GM23248 (cell line): ENCODE results near the gene LSR. TPM values are rescaled to one million over a fixed set of nuclear protein-coding genes. Genes with fewer than 3 reads are reported as not detected.
"Not testable (repeated sequence)": the region's sequence is repeated elsewhere in the genome, so short reads cannot be mapped to it uniquely, and the experiment has no call there.

Experiments
- DNase-seq: peaks from one replicate; pipeline ENCODE4 v3.0.0-alpha.2; 2015
- H2AFZ ChIP-seq: fragments of 200-600 bp; sonication (generic); 2 replicates; pipeline ENCODE4 v1.6.1; 2016; ENCODE audit warnings: antibody characterized with exemption
- H3F3A ChIP-seq: fragments of 200-600 bp; sonication (generic); 2 replicates; pipeline ENCODE4 v1.6.1; 2016; ENCODE audit warnings: mild to moderate bottlenecking, antibody characterized with exemption, mixed run types; ENCODE audit not compliant: insufficient read depth
- H3K27ac ChIP-seq: fragments of 200-600 bp; sonication (generic); 2 replicates; pipeline ENCODE4 v1.5.1; 2016; ENCODE audit warnings: mild to moderate bottlenecking
- H3K27me3 ChIP-seq: fragments of 200-600 bp; sonication (generic); replicated peaks from 2 replicates; pipeline ENCODE4 v1.6.1; 2016; ENCODE audit warnings: mild to moderate bottlenecking; ENCODE audit not compliant: insufficient read depth
- H3K36me3 ChIP-seq: fragments of 200-600 bp; sonication (generic); 2 replicates; pipeline ENCODE4 v1.6.1; 2016; ENCODE audit warnings: low read depth, mild to moderate bottlenecking
- H3K4me1 ChIP-seq: fragments of 200-600 bp; sonication (generic); 2 replicates; pipeline ENCODE4 v1.6.1; 2016; ENCODE audit warnings: mild to moderate bottlenecking; ENCODE audit not compliant: insufficient read depth
- H3K4me2 ChIP-seq: fragments of 200-600 bp; sonication (generic); one replicate; pipeline ENCODE4 v1.6.1; 2016; ENCODE audit warnings: mild to moderate bottlenecking; ENCODE audit not compliant: unreplicated experiment
- H3K4me3 ChIP-seq: fragments of 200-600 bp; sonication (generic); 2 replicates; pipeline ENCODE4 v1.5.1; 2016; ENCODE audit warnings: mild to moderate bottlenecking
- H3K79me2 ChIP-seq: fragments of 200-600 bp; sonication (generic); 2 replicates; pipeline ENCODE4 v1.6.1; 2016; ENCODE audit warnings: mild to moderate bottlenecking; ENCODE audit not compliant: insufficient read depth
- H3K9ac ChIP-seq: fragments of 200-600 bp; sonication (generic); 2 replicates; pipeline ENCODE4 v1.6.1; 2016; ENCODE audit warnings: mild to moderate bottlenecking
- H3K9me2 ChIP-seq: fragments of 200-600 bp; sonication (generic); 2 replicates; pipeline ENCODE4 v1.6.1; 2016; ENCODE audit warnings: mixed run types, mild to moderate bottlenecking, moderate library complexity; ENCODE audit not compliant: insufficient read depth
- H3K9me3 ChIP-seq: fragments of 200-600 bp; sonication (generic); one replicate; pipeline ENCODE4 v1.6.1; 2017; ENCODE audit warnings: low read depth
- H4K20me1 ChIP-seq: fragments of 200-600 bp; sonication (generic); 2 replicates; pipeline ENCODE4 v1.6.0; 2016; ENCODE audit not compliant: insufficient read depth
- EZH2 ChIP-seq: fragments of 200-600 bp; sonication (generic); IDR thresholded peaks from 2 replicates; pipeline ENCODE4 v1.6.1; 2018; ENCODE audit warnings: antibody characterized with exemption, mild to moderate bottlenecking; ENCODE audit not compliant: insufficient read depth, poor library complexity, severe bottlenecking
- EZH2phosphoT487 ChIP-seq: fragments of 200-600 bp; sonication (generic); IDR thresholded peaks from 2 replicates; pipeline ENCODE4 v1.6.1; 2018; ENCODE audit warnings: antibody characterized with exemption, moderate library complexity, mild to moderate bottlenecking, low read depth; ENCODE audit not compliant: insufficient read depth
- WGBS, 2 experiments: methylation state at CpG; one replicate each; pipeline ENCODE4 v1.1.6; 2015 to 2017; ENCODE audit warnings: low lambda C conversion rate in 2 of 2, low coverage in 1 of 2; ENCODE audit errors: missing lambda C conversion rate in 2 of 2; 5-methylcytosine and 5-hydroxymethylcytosine counted together
- in situ Hi-C: fragments of 300-500 bp; cut with MboI; formaldehyde crosslinking; loops from 2 replicates; pipeline ENCODE4 v1.15.0; 2020
- polyA plus RNA-seq: library from polyadenylated mRNA; unstranded; fragments of >200 nt; fragmentation: Nextera tagmentation; extraction: Ambion mirVana; gene quantifications from 2 replicates; pipeline ENCODE4 v1.2.1, GENCODE V29; 2016
- total RNA-seq: library from RNA; depleted of rRNA; stranded (reverse); fragments of >200 nt; shearing (Covaris generic); gene quantifications from 2 replicates; pipeline ENCODE4 v1.2.3, GENCODE V29; 2014

Gene LSR
- total and polyA plus RNA-seq, 2 experiments from 2014 or later = 2.7 TPM; not detected in 1

- Histone ChIP-seq H4K20me1 (no peaks in the 10 kb centered on the region), H3F3A (0 out of 2 replicates have a peak, but pooled peaks cover 7% of the 10 kb centered on the region), H3K27me3 (peaks cover 6% of the 10 kb centered on the region; the same call in 1 of the 2 replicates), H3K36me3 (no peaks in the 10 kb centered on the region), H3K4me2 (no peak overlapping the region), H3K9me3 (no peaks in the 10 kb centered on the region), H2AFZ (no peak overlapping the region), H3K79me2 (no peaks in the 10 kb centered on the region), H3K4me1 (no peaks in the 10 kb centered on the region), H3K4me3 (no peak overlapping the region), H3K9me2 (no peaks in the 10 kb centered on the region), H3K9ac (no peak overlapping the region), H3K27ac (no peak overlapping the region)
- TF ChIP-seq EZH2 = no peak
- TF ChIP-seq EZH2phosphoT487 = no peak
- no peak for DNase-seq
- in situ Hi-C loops = no loop called here
- 33 to 45% methylated on average over 1 of the region's 1 CpG for WGBS, 2 experiments
Measured at GRCh38 chr19:35285095-35285449, 36.3 kb downstream of the LSR start.

GRCh38 chr19:35285465-35285864 is 36.7 kb downstream of the LSR start:
- H4K20me1 ChIP-seq, H3K9me2 ChIP-seq, H3K9me3 ChIP-seq, H3F3A ChIP-seq, H3K27me3 ChIP-seq, H3K36me3 ChIP-seq, H3K27ac ChIP-seq, H3K79me2 ChIP-seq, H2AFZ ChIP-seq, H3K9ac ChIP-seq, DNase-seq, H3K4me1 ChIP-seq, in situ Hi-C loops, H3K4me2 ChIP-seq, H3K4me3 ChIP-seq: not testable (repeated sequence)
- 68 to 69% methylated on average over 3 of the region's 3 CpGs for WGBS, 2 experiments

- H3K9ac ChIP-seq, H3K36me3 ChIP-seq, H3K4me3 ChIP-seq, H3K27ac ChIP-seq, in situ Hi-C loops, H3F3A ChIP-seq, H3K9me2 ChIP-seq, H3K4me1 ChIP-seq, H3K9me3 ChIP-seq, H3K27me3 ChIP-seq, H3K79me2 ChIP-seq, H4K20me1 ChIP-seq, H3K4me2 ChIP-seq, H2AFZ ChIP-seq: not testable (repeated sequence)
- DNase-seq = peak; percentile 22
- 56 to 58% methylated on average over 5 of the region's 5 CpGs for WGBS, 2 experiments
Measured at GRCh38 chr19:35286101-35286500, 37.3 kb downstream of the LSR start.

GRCh38 chr19:35287713-35288112 is 38.9 kb downstream of the LSR start:
- in situ Hi-C loops = no loop called here
- Histone ChIP-seq H3K36me3 (no peaks in the 10 kb centered on the region), H3K4me1 (no peaks in the 10 kb centered on the region), H3K79me2 (no peaks in the 10 kb centered on the region), H3K27ac (no peak overlapping the region), H3K4me3 (no peak overlapping the region), H3K9ac (no peak overlapping the region), H4K20me1 (no peaks in the 10 kb centered on the region), H2AFZ (no peak overlapping the region), H3K9me3 (no peaks in the 10 kb centered on the region), H3K9me2 (no peaks in the 10 kb centered on the region), H3F3A (no peaks in the 10 kb centered on the region), H3K4me2 (no peak overlapping the region), H3K27me3 (peaks cover 9% of the 10 kb centered on the region)
- TF ChIP-seq EZH2 = no peak
- no peak for TF ChIP-seq EZH2phosphoT487
- no peak for DNase-seq
- WGBS, 2 experiments = 54 to 55% methylated on average over 10 of the region's 10 CpGs

- no peak for DNase-seq
- no peak overlapping the region for H3K4me3 ChIP-seq
- no peaks in the 10 kb centered on the region for H4K20me1 ChIP-seq
- H3K79me2 ChIP-seq = no peaks in the 10 kb centered on the region
- no peak overlapping the region for H3K27ac ChIP-seq
- 25 to 47% methylated on average over 2 of the region's 2 CpGs for WGBS, 2 experiments
- H3K9me3 ChIP-seq = no peaks in the 10 kb centered on the region
- H3F3A ChIP-seq = no peaks in the 10 kb centered on the region
- no peaks in the 10 kb centered on the region for H3K36me3 ChIP-seq
- H3K9ac ChIP-seq = no peak overlapping the region
- no peaks in the 10 kb centered on the region for H3K9me2 ChIP-seq
- no peak overlapping the region for H3K4me2 ChIP-seq
- TF ChIP-seq EZH2 (no peak), EZH2phosphoT487 (no peak)
- in situ Hi-C loops = no loop called here
- H3K27me3 ChIP-seq = peaks cover 13% of the 10 kb centered on the region
- no peak overlapping the region for H2AFZ ChIP-seq
- no peaks in the 10 kb centered on the region for H3K4me1 ChIP-seq
Measured at GRCh38 chr19:35288331-35288730, 39.5 kb downstream of the LSR start.
